Testis (tissue), 2 donors: Measurements from ENCODE around the gene TXNRD2.

Experiments
- CTCF ChIP-seq, 3 experiments: fragments of 450-650 bp in 2 of 3; fragments of 200-600 bp in 1 of 3; sonication (generic) in 1 of 3; IDR thresholded peaks; one replicate each; pipeline ENCODE4 v1.5.1; 2016 to 2019; ENCODE audit warnings: antibody characterized with exemption in 3 of 3, mild to moderate bottlenecking in 2 of 3, moderate library complexity in 1 of 3
- POLR2A ChIP-seq: fragments of 450-650 bp; IDR thresholded peaks from one replicate; pipeline ENCODE4 v1.6.1; 2017; ENCODE audit warnings: antibody characterized with exemption, mild to moderate bottlenecking, moderate library complexity

- TF ChIP-seq CTCF (IDR thresholded peaks at IDR 0.05) (no peak), POLR2A (no peak)
Observed at GRCh38 chr22:19928207-19928606, 13.4 kb downstream of the TXNRD2 start.
